IMR-90 (cell line): ENCODE measurements around the gene CERKL. TPM values are rescaled to one million over a fixed set of nuclear protein-coding genes. Genes with fewer than 3 reads are reported as not detected.

Experiments
- ATAC-seq: fragments of 200-7000 bp; cut with Tn5 transposase; 2 replicates; pipeline ENCODE4 v1.9.1; 2020; ENCODE audit warnings: low read depth, mild to moderate bottlenecking, moderate library complexity
- BruUV-seq: library from RNA; stranded (reverse); fragments of 400-500 nt; replicated peaks from 2 replicates; lab custom pipeline; 2021; lab: Mats Ljungman, UMichigan
- CTCF ChIA-PET: fragments of 300-600 bp; formaldehyde crosslinking; extraction: SDS; loops from one replicate; lab custom pipeline; 2021; ENCODE audit warnings: antibody characterized with exemption; lab: Yijun Ruan, JAX
- POLR2A ChIA-PET: fragments of 300-600 bp; sonication (Branson Sonifier 250); formaldehyde crosslinking; loops from one replicate; lab custom pipeline; 2022; ENCODE audit warnings: antibody characterized with exemption; ENCODE audit not compliant: unreplicated experiment; lab: Charles Lee
- DNase-seq: peaks from one replicate; pipeline ENCODE4 v3.0.0; 2013
- H2AFZ ChIP-seq: replicated peaks from 2 replicates; pipeline ENCODE3; 2013; ENCODE audit warnings: low read length, mild to moderate bottlenecking; ENCODE audit not compliant: poor library complexity
- H2AK5ac ChIP-seq: 2 replicates; pipeline ENCODE4 v1.6.1; 2013; ENCODE audit warnings: low read depth, low read length, inconsistent platforms
- H2AK9ac ChIP-seq: replicated peaks from 2 replicates; pipeline ENCODE3; 2013; ENCODE audit warnings: mild to moderate bottlenecking, low read depth, low read length, moderate library complexity; ENCODE audit not compliant: poor library complexity
- H2BK120ac ChIP-seq: 2 replicates; pipeline ENCODE4 v1.6.1; 2013; ENCODE audit warnings: low read depth, low read length, inconsistent platforms
- H2BK15ac ChIP-seq: 3 replicates; pipeline ENCODE4 v1.6.1; 2013; ENCODE audit warnings: low read depth, low read length, inconsistent platforms
- H2BK20ac ChIP-seq: 2 replicates; pipeline ENCODE4 v1.6.1; 2013; ENCODE audit warnings: low read depth, mild to moderate bottlenecking, inconsistent platforms, low read length, moderate library complexity
- H2BK5ac ChIP-seq: 2 replicates; pipeline ENCODE4 v1.6.1; 2013; ENCODE audit warnings: mild to moderate bottlenecking, low read depth, low read length, inconsistent platforms; ENCODE audit not compliant: poor library complexity, severe bottlenecking
- H3K14ac ChIP-seq: replicated peaks from 2 replicates; pipeline ENCODE4 v1.6.1; 2013; ENCODE audit warnings: low read depth, low read length, inconsistent platforms
- H3K18ac ChIP-seq: 2 replicates; pipeline ENCODE4 v1.6.1; 2013; ENCODE audit warnings: low read depth, low read length, control low read depth
- H3K23ac ChIP-seq: 2 replicates; pipeline ENCODE4 v1.6.1; 2013; ENCODE audit warnings: low read depth, low read length, inconsistent platforms
- H3K27ac ChIP-seq: 2 replicates; pipeline ENCODE4 v1.5.1; 2013; ENCODE audit warnings: mild to moderate bottlenecking, control low read depth, low read length; ENCODE audit not compliant: insufficient read depth
- H3K27me3 ChIP-seq: 2 replicates; pipeline ENCODE4 v1.6.1; 2013; ENCODE audit warnings: low read length; ENCODE audit not compliant: control insufficient read depth, insufficient read depth
- H3K36me3 ChIP-seq: 2 replicates; pipeline ENCODE4 v1.6.1; 2013; ENCODE audit warnings: low read length, mixed read lengths; ENCODE audit not compliant: control insufficient read depth, insufficient read depth
- H3K4ac ChIP-seq: 2 replicates; pipeline ENCODE4 v1.6.1; 2013; ENCODE audit warnings: low read depth, low read length, inconsistent platforms
- H3K4me1 ChIP-seq: 2 replicates; pipeline ENCODE4 v1.6.1; 2013; ENCODE audit warnings: low read length, mixed read lengths; ENCODE audit not compliant: control insufficient read depth, insufficient read depth
- H3K4me2 ChIP-seq: 2 replicates; pipeline ENCODE4 v1.6.1; 2013; ENCODE audit warnings: low read depth, mild to moderate bottlenecking, control low read depth, low read length, moderate library complexity
- H3K4me3 ChIP-seq: 2 replicates; pipeline ENCODE4 v1.5.1; 2013; ENCODE audit warnings: low read depth, mild to moderate bottlenecking, control low read depth, low read length, moderate library complexity; ENCODE audit not compliant: insufficient read depth
- H3K56ac ChIP-seq: 2 replicates; pipeline ENCODE4 v1.6.1; 2013; ENCODE audit warnings: low read length, inconsistent platforms; ENCODE audit not compliant: insufficient read depth; ENCODE audit errors: extremely low read depth
- H3K79me1 ChIP-seq, 2 experiments: 2 replicates each; pipeline ENCODE4 v1.6.1; 2013; ENCODE audit warnings: low read length in 2 of 2, inconsistent platforms in 1 of 2, low read depth in 1 of 2
- H3K9ac ChIP-seq: 2 replicates; pipeline ENCODE4 v1.6.1; 2013; ENCODE audit warnings: low read depth, low read length, control low read depth
- H3K9me1 ChIP-seq: 2 replicates; pipeline ENCODE4 v1.6.1; 2013; ENCODE audit warnings: low read length, inconsistent platforms; ENCODE audit not compliant: insufficient read depth
- H3K9me3 ChIP-seq: 2 replicates; pipeline ENCODE4 v1.6.1; 2013; ENCODE audit warnings: low read length; ENCODE audit not compliant: control insufficient read depth, insufficient read depth
- H4K20me1 ChIP-seq: 2 replicates; pipeline ENCODE4 v1.6.1; 2013; ENCODE audit warnings: low read length, inconsistent platforms; ENCODE audit not compliant: insufficient read depth
- H4K5ac ChIP-seq: 2 replicates; pipeline ENCODE4 v1.6.1; 2013; ENCODE audit warnings: mild to moderate bottlenecking, low read depth, low read length, control low read depth
- H4K8ac ChIP-seq, 2 experiments: 2 replicates each; pipeline ENCODE4 v1.6.1; 2013; ENCODE audit warnings: low read depth in 2 of 2, low read length in 2 of 2, control low read depth in 1 of 2, inconsistent platforms in 1 of 2
- H4K91ac ChIP-seq: 2 replicates; pipeline ENCODE4 v1.6.1; 2013; ENCODE audit warnings: low read depth, low read length, inconsistent platforms; ENCODE audit not compliant: insufficient read depth
- BHLHE40 ChIP-seq: fragments of 150-350 bp; IDR thresholded peaks from 2 replicates; pipeline ENCODE4 v1.6.1; 2016; ENCODE audit warnings: mild to moderate bottlenecking, low read depth, low read length
- CEBPB ChIP-seq: IDR thresholded peaks from 2 replicates; pipeline ENCODE4 v1.6.1; 2012; ENCODE audit warnings: low read depth, low read length, improper control_type of control experiment
- CHD1 ChIP-seq: IDR thresholded peaks from 2 replicates; pipeline ENCODE4 v1.6.1; 2012; ENCODE audit warnings: low read depth, low read length, improper control_type of control experiment
- CTCF ChIP-seq: conservative IDR thresholded peaks from 2 replicates; pipeline ENCODE4 v1.5.1; 2012; ENCODE audit warnings: mild to moderate bottlenecking, low read depth, low read length, improper control_type of control experiment
- ELK1 ChIP-seq: fragments of 150-350 bp; IDR thresholded peaks from 2 replicates; pipeline ENCODE4 v1.6.1; 2016; ENCODE audit warnings: low read depth, mild to moderate bottlenecking, low read length, moderate library complexity, borderline replicate concordance
- FOS ChIP-seq: fragments of 150-350 bp; IDR thresholded peaks from 2 replicates; pipeline ENCODE4 v1.6.1; 2016; ENCODE audit warnings: low read depth, low read length
- MAFK ChIP-seq: IDR thresholded peaks from 2 replicates; pipeline ENCODE4 v1.6.1; 2012; ENCODE audit warnings: low read depth, low read length, improper control_type of control experiment
- MAZ ChIP-seq: IDR thresholded peaks from 2 replicates; pipeline ENCODE4 v1.6.1; 2012; ENCODE audit warnings: low read depth, mild to moderate bottlenecking, low read length, improper control_type of control experiment, moderate library complexity, borderline replicate concordance
- MXI1 ChIP-seq: IDR thresholded peaks from 2 replicates; pipeline ENCODE4 v1.6.1; 2012; ENCODE audit warnings: low read depth, mild to moderate bottlenecking, low read length, moderate library complexity, borderline replicate concordance
- NFE2L2 ChIP-seq: fragments of 150-350 bp; IDR thresholded peaks from 2 replicates; pipeline ENCODE4 v1.6.1; 2016; ENCODE audit warnings: low read depth, mild to moderate bottlenecking, low read length
- POLR2A ChIP-seq: IDR thresholded peaks from 2 replicates; pipeline ENCODE4 v1.6.1; 2012; ENCODE audit warnings: mild to moderate bottlenecking, low read depth, low read length
- RAD21 ChIP-seq: IDR thresholded peaks from 2 replicates; pipeline ENCODE4 v1.6.1; 2012; ENCODE audit warnings: low read length, improper control_type of control experiment
- RCOR1 ChIP-seq: IDR thresholded peaks from 2 replicates; pipeline ENCODE4 v1.6.1; 2012; ENCODE audit warnings: mild to moderate bottlenecking, low read length, improper control_type of control experiment; ENCODE audit not compliant: insufficient replicate concordance
- RFX5 ChIP-seq: IDR thresholded peaks from 2 replicates; pipeline ENCODE4 v1.8.0; 2012; ENCODE audit warnings: low read depth, mild to moderate bottlenecking, low read length, moderate library complexity
- SMC3 ChIP-seq: fragments of 150-350 bp; IDR thresholded peaks from 2 replicates; pipeline ENCODE4 v1.6.1; 2016; ENCODE audit warnings: low read depth, mild to moderate bottlenecking, antibody characterized with exemption, low read length, moderate library complexity
- USF2 ChIP-seq: fragments of 150-350 bp; IDR thresholded peaks from 2 replicates; pipeline ENCODE4 v1.6.1; 2017; ENCODE audit warnings: mild to moderate bottlenecking, antibody characterized with exemption, low read length, low read depth
- WGBS, 2 experiments: methylation state at CpG; one replicate each; pipeline versions ENCODE4 v1.1.5 to v1.1.7; 2013; ENCODE audit warnings: missing lambda C conversion rate in 2 of 2; ENCODE audit not compliant: insufficient read length in 1 of 2; ENCODE audit errors: extremely low coverage in 2 of 2; 5-methylcytosine and 5-hydroxymethylcytosine counted together
- dilution Hi-C: fragments of 300-500 bp; cut with HindIII; formaldehyde crosslinking; loops from one replicate; pipeline ENCODE4 v1.14.3; 2018; ENCODE audit warnings: low sequenced_read_pairs; ENCODE audit not compliant: unreplicated experiment
- in situ Hi-C: fragments of 300-500 bp; cut with MboI; formaldehyde crosslinking; loops from 3 replicates; pipeline ENCODE4 v1.14.3; 2019; ENCODE audit warnings: low sequenced_read_pairs, inconsistent platforms, mixed read lengths
- intact Hi-C: fragments of 100-400 bp; cut with micrococcal nuclease; formaldehyde crosslinking; loops from 2 replicates; pipeline ENCODE4 v1.10.0; 2022
- polyA plus RNA-seq, 3 experiments: library from polyadenylated mRNA; depleted of rRNA; stranded (reverse); fragments of >200 nt; gene quantifications; 2 replicates each; pipeline ENCODE4 v1.2.3, GENCODE V29; 2012; ENCODE audit warnings: low replicate concordance in 1 of 3
- total RNA-seq: library from RNA; depleted of rRNA; stranded (reverse); fragments of >200 nt; gene quantifications from 2 replicates; pipeline ENCODE4 v1.2.3, GENCODE V29; 2012

Gene CERKL
- total and polyA plus RNA-seq, 2 of the 4 experiments (the other 2 are of a cell fraction): under 0.01 TPM; not detected in 1

GRCh38 chr2:181619516-181619915, 37.4 kb downstream of the CERKL start:
- H3K14ac ChIP-seq: no peak overlapping the region
- no TSS peak for BruUV-seq

More at GRCh38 chr2:181619516-181619915, 37.4 kb downstream of the CERKL start:
- no peak overlapping the region for H2BK15ac ChIP-seq
- no peak overlapping the region for H3K18ac ChIP-seq
- H2AK5ac ChIP-seq: no peak overlapping the region
- H3K36me3 ChIP-seq: no peaks in the 10 kb centered on the region
- no peak overlapping the region for H3K4me2 ChIP-seq
- TF ChIP-seq RFX5 (no peak), CHD1 (no peak), CTCF (no peak), MAZ (no peak), POLR2A (no peak), NFE2L2 (no peak), CEBPB (no peak), MAFK (no peak), RAD21 (no peak), FOS (no peak), ELK1 (no peak), SMC3 (no peak), MXI1 (no peak), BHLHE40 (no peak), USF2 (no peak), RCOR1 (no peak)
- no peak overlapping the region for H3K56ac ChIP-seq
- H2BK5ac ChIP-seq: no peak overlapping the region
- ChIA-PET CTCF (interaction anchor here (0.7 kb wide), 1 partner anchor 12 kb away, joined by 4 read pairs; no protein-coding TSS in a partner anchor), POLR2A (no interaction called here)
- no peak for DNase-seq
- H3K9me1 ChIP-seq: no peaks in the 10 kb centered on the region
- ATAC-seq: no peak
- H3K9me3 ChIP-seq: no peaks in the 10 kb centered on the region
- no peak overlapping the region for H3K4ac ChIP-seq
- H3K4me3 ChIP-seq: no peak overlapping the region
- no peak overlapping the region for H3K23ac ChIP-seq
- WGBS, 2 experiments: no CpG with 5 or more reads among the region's 2 CpGs
- intact Hi-C loops: no loop called here
- H3K79me1 ChIP-seq: no peaks in the 10 kb centered on the region
- no peak overlapping the region for H3K27ac ChIP-seq
- in situ Hi-C loops: no loop called here
- H3K4me1 ChIP-seq: no peaks in the 10 kb centered on the region
- H4K5ac ChIP-seq: no peak overlapping the region
- H2AFZ ChIP-seq: no peak overlapping the region
- H4K8ac ChIP-seq: no peak overlapping the region
- no peak overlapping the region for H2AK9ac ChIP-seq
- no peaks in the 10 kb centered on the region for H4K20me1 ChIP-seq
- H4K91ac ChIP-seq: no peak overlapping the region
- H3K27me3 ChIP-seq: no peaks in the 10 kb centered on the region
- dilution Hi-C loops: no loop called here
- no peak overlapping the region for H3K9ac ChIP-seq
- no peak overlapping the region for H2BK120ac ChIP-seq
- H2BK20ac ChIP-seq: no peak overlapping the region
